ENCODE results near the gene IMP4.

The IMP4 gene

DNA sequence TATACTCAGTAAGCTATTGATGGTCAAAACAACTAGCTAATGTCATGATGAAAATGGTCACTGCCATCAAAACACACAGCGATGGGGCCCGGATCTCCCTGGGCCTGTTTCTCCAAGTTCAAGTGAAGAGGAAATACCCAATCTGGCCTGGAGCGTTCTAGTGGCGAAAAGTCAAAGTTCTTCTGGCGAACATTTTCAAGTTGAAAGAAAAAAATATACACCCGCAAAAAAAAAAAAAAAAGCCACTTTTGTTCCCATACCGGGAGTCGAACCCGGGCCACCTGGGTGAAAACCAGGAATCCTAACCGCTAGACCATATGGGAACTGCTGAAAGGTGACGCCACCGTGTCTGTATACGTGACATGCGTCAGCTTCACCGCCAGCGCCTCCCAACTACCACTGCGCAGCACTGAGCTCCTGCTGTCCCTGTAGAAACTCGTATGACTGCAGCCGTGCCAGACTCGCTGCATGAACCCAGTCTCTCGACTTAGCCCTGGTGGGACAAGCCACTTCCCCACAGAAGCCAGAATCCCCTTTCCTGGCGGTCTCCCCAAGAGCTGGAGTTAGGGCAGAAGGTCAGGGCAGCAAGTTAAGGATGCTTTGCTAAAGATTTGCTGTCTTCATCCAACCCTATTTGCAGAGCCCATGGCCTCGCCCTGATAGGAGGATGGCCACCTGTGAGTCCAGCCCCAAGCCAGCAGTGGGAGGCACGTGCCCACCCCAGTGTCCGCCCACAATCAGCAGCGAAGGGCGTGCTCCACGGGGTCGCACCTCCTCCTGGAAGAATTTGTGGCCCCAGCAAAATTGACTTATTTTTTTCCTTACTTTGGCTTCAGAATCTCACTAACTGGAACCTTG is 5.6 kb upstream of the IMP4 start:
- peak; percentile 9 for FAIRE-seq

DNA sequence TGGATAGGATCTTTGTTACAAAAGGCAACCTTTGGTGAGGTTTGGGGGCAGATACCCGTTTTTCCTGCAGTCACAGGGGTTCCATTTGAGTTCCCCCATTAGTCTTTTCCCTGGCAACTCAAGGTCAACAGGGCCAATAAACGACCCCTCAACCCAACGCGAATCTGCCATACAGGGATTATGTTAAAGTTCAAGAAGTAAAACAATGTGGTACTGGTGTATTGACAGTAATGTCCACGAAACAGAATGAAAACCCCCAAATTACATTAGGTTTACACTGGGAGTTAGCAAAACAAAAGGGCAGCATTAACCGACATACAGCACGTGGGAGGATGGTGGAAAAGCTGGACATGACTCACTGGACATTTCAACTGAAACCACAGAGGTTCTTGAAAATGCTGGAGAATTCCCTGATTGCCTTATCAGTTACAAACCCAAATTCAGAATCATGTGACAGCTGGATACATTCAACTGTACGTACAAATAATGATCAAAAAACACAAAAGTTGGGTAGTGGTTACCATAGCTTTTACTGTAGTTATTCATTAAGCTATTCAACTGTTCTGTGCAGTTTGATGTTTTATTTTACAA is 4.9 kb upstream of the IMP4 start:
- no peak for FAIRE-seq

DNA sequence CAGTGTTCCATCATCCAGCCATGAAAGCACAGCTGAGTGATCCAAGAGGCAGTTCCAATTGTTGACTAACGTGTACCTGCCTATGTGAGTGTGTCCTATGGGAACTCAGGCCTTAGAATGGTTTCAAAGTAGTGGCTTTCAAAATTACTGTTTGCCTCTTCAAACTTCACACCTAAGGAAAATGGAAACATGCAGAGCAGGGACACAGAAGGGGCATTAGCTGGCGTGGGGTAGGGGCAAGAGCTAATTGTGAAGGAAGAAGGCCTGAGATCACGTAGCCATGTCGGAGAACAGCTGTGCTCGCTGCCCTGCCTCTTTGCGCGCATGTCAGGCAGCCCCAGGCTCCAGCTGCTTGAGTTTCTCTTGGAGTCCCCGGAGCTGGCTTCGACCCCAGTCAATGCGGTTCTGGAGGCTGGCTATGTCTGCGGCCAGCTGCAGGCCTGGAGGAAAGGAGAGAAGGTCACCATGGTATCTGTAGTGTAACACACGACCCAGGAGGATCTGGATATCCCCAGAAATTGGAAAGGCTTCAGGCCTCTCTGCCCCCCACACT is 3.8 kb upstream of the IMP4 start:
- no peak for FAIRE-seq

DNA sequence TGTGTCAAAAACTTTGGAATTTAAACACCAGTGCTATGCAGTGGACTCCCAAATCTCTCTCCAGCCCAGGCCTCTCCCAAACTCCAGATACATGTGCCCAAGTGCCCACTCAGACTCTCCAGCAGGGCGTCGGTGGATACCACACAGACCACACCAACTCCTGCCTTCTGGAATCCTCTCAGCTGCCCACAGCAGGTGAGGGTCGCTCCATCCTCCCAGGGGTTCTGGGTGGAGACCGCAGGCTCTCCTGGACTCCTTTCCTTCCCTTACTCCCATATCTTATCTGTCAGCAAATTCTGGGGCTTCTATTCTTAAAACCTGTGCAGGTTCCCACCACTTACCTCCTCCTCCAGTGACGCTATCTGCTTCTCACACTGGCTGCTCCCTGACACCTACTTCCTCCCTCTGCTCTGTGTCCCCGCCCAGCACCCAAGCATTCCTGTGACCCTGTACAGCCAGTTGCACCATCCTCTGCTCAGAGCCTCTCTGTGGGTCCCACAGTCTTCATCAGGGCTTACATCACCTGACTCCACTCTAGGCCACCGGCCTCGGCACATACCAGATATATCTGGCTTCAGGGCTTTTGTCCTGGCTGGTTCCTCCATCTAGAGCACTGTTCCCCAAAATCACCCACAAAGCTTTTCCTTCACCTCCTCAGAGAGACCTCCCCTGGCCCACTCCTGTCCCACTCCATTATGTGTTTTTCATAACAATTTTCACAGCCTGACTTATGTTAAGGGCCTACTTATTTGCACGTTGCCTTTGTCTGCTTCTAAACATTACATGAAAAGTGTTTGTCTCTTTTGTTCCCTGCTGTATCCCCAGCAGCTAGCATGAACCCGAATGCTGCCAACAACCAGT is 2.6 kb upstream of the IMP4 start:
- no peak for FAIRE-seq

DNA sequence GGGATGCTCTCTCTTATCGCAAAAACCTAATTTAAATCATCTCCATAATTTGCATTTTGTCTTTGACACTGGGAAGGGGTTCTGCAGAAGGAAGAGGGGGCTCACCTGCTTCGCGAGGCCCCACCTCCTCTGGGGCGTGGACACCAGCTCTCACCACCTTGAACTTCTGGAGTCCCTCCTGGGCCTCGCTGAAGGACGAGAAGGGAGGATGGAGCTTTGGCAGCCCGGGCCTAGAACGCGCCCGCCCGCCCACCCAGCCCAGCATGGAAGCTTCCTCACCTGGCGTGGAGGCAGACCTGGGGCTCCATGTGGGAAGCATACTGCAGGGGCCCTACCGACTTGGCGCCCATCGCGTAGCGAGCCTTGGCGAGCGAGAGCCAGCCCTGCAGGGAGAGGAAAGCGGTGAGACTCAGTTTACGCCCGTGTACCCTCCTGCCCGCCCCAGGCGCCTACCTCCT is 1.1 kb upstream of the IMP4 start:
- no peak for FAIRE-seq

DNA sequence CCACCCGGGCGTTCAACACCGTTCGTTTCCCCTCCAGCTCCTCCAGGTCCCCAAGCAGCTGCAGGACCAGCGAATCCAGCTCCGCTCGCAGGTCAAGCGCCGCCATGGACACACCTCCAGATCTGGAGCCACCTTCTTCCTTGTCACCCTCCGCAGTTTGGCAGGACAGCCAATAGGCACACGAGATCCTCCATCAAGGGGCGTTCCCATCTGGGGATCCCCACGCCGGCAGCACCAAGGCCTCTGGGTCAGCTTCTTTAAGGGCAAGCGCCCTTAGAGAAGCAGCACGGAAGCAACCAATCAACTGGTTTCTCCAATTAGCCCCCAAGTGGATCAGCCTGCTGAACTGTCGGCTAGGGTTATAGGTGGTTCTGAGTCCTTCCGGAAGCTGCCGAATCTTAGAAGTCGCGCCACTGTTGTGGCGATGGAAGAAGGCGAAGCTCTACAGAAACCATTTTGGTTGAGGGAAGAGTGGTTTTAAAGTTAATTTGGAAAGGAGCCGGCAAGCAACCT is 621 bp upstream of the IMP4 start:
- FAIRE-seq, result no peak

DNA sequence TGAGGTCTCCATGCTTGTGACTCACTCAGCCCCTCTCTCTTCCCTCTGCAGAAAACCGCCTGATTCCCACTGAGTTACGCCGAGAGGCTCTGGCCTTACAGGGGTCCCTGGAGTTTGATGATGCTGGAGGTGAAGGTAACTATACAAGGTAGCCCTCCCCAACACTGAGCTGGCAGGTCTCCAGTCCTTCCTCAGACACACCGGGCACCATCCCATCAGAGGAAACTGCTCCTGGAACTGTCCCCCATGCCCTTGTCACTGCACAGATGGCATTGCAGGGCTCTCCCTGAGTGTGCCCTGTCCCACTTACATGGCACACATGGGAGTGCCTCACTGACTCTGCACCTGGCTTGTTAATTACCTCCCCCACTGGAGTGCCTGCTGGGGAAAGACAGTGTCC is 1.9 kb downstream of the IMP4 start:
- no peak for FAIRE-seq

DNA sequence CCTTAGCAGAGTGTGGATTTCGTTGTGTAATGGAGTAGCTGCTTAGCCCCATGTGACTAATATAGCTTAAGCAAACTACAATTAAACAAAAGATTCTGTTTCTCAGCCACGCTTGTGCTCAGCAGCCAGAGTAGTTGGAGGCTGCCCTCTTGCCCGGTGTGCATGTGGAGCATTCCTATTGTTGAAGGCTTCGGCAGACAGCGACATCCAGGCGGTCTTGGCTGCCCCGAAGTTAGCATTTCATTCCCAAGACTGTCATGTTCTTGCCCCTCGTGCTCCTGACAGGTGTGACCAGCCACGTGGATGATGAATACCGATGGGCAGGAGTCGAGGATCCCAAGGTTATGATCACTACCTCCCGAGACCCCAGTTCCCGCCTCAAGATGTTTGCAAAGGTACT is 2.4 kb downstream of the IMP4 start:
- no peak for FAIRE-seq

DNA sequence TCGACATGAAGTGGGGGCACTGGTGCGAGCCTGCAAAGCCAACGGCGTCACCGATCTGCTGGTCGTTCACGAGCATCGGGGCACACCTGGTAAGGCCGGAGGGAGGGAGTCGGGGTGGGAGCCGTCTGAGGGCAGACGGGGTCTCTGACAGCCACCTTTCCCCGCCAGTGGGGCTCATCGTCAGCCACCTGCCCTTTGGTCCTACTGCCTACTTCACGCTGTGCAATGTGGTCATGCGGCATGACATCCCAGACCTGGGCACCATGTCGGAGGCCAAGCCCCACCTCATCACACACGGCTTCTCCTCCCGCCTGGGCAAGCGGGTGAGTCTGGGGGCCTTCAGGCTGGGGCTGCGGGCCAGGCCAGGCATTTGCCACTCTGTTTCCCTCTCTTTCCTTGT is 2.9 kb downstream of the IMP4 start:
- FAIRE-seq, result no peak

DNA sequence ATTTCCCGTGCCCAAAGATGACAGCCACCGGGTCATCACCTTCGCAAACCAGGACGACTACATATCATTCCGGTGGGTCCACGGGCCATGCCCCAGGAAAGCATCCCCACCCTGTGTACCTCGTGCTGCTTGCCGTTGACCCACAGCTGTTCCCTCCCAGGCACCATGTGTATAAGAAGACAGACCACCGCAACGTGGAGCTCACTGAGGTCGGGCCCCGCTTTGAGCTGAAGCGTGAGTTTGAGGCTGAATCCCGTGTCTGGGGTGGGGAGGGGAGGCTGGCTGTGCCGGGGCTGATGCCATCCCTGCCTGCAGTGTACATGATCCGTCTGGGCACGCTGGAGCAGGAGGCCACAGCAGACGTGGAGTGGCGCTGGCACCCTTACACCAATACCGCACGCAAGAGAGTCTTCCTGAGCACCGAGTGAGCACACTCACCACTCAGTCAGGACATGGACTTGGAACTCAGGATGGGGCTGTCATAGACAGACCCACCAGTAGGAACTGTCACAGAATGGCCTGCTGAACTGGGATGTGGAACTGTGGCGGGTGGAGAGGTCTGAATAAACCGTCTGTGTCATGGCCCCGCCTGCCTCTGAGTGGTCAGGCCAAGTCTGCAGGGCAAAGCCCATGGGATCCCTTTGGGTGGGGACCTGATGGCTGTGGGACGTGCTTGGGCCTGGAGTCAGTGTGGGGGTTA is 3.5 kb downstream of the IMP4 start:
- no peak for FAIRE-seq

DNA sequence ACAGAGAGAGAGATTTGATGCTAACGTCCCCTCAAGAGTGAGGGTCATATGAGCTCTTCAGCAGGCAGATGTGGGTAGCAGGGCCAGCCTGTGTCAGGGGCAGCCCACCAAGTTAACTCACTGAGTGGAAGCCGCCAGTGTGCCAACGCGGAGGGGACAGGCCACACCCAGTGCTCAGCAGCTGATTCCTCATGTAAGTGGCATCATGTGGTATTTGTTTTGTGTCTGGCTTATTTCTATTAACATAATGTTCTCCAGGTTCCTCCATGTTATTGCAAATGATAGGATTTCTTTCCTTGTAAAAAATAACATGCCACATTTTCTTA is 4.0 kb downstream of the IMP4 start:
- FAIRE-seq, result no peak

DNA sequence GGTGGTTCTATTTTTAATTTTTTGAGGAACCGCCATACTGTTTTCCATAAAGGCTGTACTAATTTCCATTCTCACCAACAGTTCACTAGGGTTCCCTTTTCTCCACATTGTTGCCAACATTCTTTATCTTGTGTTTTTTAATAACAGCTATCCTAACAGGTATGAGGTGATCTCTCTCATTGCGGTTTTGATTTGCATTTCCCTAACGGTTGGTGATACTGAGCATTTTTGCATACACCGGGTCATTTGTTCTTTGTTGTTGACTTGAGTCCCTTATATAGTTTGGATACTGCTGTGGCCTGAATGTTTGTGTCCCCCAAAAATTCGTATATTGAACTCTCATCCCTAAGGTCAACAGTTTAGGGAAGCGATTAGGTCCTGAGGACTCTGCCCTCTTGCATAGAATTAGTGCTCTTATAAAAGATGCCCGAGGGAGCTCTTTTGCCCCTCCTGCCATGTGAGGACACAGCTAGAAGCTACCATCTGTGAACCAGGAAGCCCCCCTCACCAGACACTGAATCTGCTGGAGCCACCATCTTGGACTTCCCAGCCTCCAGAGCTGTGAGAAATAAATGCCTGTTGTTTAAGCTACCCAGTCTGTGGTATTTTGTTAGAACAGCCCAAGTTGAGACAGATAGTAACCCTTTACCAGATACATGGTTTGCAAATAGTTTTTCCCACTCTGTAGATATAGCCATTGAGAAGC is 4.7 kb downstream of the IMP4 start:
- FAIRE-seq, result no peak

DNA sequence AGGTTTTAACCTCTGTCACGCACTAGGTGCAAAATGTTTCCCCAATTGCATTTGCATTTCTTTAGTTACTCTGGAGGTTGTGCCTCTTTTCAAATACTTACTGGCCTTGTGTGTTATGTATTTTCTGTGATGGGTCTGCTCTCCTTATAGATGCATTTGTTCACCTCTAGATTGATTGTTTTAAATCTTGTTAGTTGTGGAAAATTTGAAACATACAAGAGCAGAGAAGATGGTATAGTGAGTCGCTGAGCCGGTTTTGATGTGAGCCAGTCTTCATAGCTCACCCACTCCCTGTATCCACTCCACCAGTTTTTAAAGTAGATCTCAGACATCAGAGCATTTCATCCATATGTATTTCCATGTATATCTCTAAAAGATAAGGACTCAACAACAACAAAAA is 6.5 kb downstream of the IMP4 start:
- FAIRE-seq, result no peak

DNA sequence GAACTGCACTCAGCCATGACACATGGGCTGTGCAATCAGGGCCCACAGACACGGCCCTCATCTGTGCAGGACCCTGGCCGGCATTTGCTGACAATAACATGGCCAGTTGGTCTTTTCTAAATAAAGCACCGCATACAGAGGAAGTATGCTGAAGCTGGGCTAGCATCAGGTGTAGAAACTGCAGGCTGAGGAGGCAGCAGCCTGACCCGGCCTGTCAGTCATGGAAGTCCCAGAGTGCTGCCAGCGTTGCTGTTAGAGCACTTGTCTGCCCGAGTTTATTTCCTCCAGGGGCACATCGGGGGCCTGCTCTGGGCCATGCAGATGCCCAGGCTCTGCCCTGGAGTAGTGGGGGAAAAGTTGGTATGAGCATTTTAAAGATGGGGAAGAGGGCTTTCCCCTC is 9.0 kb downstream of the IMP4 start:
- no peak for FAIRE-seq

DNA sequence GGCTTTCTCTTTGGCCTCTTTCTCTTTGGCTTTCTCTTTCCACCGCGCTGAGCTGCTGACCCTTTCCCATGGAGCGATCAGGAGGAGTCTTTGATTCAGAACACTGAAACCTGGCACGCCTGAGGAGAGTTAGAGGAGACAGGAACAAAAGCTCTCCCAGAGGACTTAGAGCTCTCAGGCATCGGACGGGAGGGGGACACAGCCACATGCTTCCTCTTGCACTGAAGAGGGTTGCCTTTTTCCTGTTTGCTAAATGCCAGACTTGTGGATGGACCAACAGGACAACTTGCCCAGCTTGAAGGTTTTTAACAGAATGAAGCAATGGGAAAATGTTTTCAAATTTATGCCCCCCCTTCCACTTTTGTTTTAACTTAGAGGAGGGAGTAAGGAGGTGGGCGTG is 9.5 kb downstream of the IMP4 start:
- FAIRE-seq, result no peak

DNA sequence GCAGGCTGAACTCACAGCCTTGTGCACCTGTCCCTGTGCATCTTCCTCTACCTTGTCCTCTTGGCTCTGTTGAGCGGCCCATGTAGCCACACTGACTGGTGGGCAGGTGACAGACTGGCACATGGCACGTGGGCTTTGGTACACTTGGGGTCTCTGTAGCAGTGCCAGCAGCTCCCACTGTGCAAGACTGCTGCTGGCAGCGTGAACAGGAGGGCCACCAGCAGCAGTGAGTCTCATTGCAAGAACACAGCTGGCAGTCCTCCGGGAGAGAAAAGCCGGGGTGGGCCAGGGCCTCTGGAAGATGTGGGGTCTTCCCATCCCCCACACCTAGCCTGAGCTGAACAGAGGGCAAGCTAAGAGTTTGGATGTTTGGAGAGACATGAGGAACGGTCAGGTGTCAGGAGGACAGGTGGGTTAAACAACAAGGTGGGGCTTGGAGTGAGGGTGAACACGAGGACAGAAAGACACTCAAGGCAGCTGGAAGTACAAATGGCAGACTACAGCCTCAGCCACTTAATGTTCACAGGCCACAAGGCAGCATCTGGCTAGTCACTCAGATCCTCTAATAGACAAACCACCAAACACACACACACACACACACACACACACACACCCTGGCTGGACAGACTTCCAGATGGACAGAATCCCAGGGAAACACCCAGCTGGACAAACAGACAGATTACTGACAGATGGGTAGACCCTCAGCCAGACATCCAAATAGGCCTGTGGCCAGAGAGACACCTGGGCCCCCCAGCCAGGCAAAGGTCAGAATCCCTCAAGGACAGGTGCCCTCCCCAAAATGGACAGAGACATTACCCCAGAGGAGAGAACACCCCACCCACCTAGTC is 10.8 kb downstream of the IMP4 start:
- FAIRE-seq, result no peak

DNA sequence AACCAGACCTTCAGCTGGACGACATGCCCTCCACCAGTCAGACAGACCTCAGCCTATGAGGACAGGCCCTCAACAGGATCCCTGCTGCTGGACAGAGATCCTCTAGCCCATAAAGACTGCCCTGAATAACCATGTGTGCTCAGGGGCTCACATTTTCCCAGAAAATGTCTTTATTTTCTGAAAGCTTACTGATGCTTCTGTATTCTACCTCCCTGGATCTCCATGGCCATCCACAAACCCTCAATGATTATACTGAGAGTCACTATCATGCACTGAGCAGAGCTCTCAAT is 11.4 kb downstream of the IMP4 start:
- FAIRE-seq, result no peak

DNA sequence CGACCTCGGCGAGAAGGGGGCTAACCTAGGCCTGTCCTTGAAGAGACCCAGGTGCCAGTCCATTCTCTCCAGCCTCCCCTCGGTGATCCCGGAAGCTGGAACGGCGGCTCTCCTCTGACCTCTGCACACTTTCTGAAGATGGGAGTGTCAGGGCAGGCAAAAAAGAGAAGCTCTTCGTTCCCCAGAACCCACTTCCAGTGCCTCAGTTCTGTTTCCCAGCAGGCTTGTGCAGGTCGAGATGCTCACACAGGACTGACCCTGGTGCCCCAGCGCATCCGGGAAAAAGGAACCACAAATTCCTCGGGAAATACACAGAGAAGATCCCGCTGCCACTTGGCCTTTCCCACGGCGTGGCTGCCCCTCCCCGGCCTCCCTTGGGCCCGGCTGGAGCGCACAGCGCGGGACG is 12.5 kb downstream of the IMP4 start:
- no peak for FAIRE-seq

DNA sequence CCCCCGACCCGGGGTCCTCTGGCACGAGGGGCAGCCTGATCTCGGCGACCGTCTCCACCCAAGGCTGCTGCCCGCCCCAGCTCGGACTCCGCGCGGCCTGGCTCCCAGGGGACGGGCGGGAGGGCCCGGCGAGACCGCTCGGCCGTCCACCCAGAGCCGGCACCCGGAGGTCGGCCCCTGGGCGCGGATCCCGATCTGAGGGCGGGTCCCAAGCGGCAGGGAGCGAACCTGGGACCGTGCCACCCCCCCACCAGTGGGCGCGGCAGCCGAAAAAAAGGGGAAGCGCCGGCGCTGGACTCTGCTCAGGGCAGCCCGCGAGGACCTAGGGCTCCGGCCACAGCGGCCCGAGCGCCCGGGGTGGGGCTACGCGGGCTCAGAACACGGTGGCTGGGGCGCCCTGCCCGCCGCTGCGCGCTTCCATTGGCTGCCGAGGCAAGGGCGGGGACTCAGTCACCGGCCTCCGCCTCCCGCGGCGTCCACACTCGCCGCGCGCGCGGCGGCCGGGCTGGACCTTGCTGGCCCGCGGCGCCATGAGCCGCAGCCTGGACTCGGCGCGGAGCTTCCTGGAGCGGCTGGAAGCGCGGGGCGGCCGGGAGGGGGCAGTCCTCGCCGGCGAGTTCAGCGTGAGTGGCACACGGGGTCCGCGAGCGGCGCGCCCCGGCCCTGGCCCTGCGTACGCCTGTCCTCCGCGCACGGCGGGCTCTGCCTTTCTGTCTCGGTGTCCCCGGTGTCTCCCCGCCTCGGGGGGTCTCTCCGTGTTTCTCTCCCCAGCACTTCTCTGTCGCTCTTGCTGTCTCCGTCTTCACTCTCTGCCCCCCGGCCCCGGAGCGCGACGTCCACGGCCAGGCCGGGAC is 13.1 kb downstream of the IMP4 start, which contains the start of gene PTPN18:
Gene PTPN18 (plus strand): TSS at position 479 of the 854 bp plus-strand sequence. CDS start 52 bp downstream, at position 531.
- no peak for FAIRE-seq

DNA sequence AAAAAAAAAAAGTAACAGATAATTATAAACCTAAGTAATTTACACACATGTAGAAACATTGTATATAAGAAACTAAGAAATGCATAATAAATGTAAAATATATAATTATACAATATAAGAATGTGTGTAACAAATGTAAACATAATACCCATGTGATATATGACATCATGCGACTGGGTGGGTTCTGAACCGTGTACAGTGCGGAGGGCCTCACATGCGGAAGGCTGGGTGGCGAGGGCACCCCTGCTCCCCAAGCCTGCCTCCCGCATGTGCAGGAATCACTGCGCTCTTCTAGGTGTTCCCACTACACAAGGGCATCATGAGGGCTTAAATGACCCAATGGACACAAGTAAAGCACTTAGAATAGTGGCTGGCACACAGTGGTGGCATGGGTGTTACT is 15.2 kb downstream of the IMP4 start:
- FAIRE-seq, result no peak

Data from islet of Langerhans (tissue), 1 donor.